ENCODE results near the gene PIM3. TPM values are rescaled to one million over a fixed set of nuclear protein-coding genes. Genes with fewer than 3 reads are reported as not detected.

The PIM3 gene
- total and polyA plus RNA-seq, 2 of the 8 experiments (the other 6 are each of a cell fraction or from before 2014, with no cell fraction given) = 22.6 to 30.0 TPM

DNA sequence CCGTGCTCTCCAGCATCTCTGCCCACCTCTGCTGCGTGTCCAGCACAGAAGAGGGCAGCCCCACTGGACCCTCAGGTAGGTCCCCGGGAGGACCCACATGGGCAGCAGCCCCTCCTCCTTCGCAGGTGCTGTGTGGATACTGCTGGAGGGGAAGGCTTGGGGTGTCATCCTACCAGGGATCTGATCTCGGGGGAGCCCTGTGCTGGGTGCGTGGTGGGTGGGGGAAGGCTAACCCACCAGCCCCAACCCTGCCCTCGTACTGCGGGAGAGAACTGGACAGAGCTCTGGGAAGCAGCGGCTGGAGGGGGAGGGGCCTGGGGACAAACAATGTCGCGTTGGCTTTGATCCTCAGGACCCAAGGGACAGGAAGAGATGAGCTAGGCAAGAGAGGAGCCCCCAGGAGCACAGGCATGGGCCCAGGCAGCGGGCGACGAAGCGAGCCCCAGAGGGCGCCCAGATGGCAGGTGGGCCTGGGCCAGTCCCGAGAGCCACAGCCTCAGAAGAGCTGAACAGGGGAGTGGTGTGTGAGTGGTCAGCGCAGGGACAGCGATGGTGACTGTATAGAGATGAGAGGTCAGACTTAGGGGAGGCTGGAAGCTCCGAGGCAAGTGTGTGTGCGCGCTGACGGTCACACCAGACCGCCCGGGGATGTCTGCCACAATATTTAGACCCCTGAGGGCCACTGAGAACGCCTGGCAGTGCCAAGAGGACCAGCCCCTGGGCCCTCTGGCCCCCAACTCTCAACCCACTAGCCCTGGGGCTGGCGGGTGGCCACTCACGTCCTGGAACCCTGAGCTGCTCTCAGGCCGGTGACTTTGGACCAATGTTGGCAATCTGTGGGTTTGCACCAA, 1.4 kb upstream of the PIM3 start:
- peaks cover 16 to 17% of the 10 kb centered on the region in 2 experiments for H4K20me1 ChIP-seq (replicated peaks in 1 of 2; ENCODE audit: control insufficient read depth in 1 of 2, insufficient read depth in 2 of 2, low read length in 2 of 2)
- H3K4me2 ChIP-seq (ENCODE audit: insufficient read depth in 1 of 2, low read depth in 2 of 2, low read length in 2 of 2) = peak overlapping the region; percentile 42 to 96
- no peak for DNase-seq (ENCODE audit: low read depth in 1 of 2, low spot score in 2 of 2)
- ChIA-PET CTCF (ENCODE audit: partially characterized antibody) (interaction anchor here (0.9 to 1.2 kb wide), 3 partner anchors 13 to 329 kb away, joined by 3 to 5 read pairs (median 4); no protein-coding TSS in a partner anchor), POLR2A (ENCODE audit: partially characterized antibody) (interaction anchor here (1.0 to 2.2 kb wide), 4 partner anchors 8 to 13 kb away, joined by 4 to 9 read pairs (median 6); no protein-coding TSS in a partner anchor)
- no peak overlapping the region for H3K9ac ChIP-seq (replicated peaks in 1 of 4; ENCODE audit: extremely low read depth in 1 of 4, low read depth in 3 of 4, low read length in 3 of 4)
- H3K4ac ChIP-seq (replicated peaks; ENCODE audit: insufficient read length, low read depth, low read length) = peak overlapping the region; percentile 53
- peak overlapping the region; percentile 74 for H4K91ac ChIP-seq (replicated peaks; ENCODE audit: insufficient read length, low read length)
- no peak overlapping the region for H2BK20ac ChIP-seq (ENCODE audit: low read length)
- H2AK5ac ChIP-seq (ENCODE audit: low read depth, low read length) = no peak overlapping the region
- peaks cover 13% of the 10 kb centered on the region; the same call in 1 of the 2 replicates for H3K23me2 ChIP-seq (ENCODE audit: low read depth, low read length)
- no peak overlapping the region for H3K18ac ChIP-seq (ENCODE audit: extremely low read depth, low read length)
- H3K79me1 ChIP-seq (ENCODE audit: low read depth, low read length) = 0 out of 2 replicates have a peak, but pooled peaks cover 2% of the 10 kb centered on the region
- H2BK120ac ChIP-seq (replicated peaks; ENCODE audit: low read depth, low read length) = no peak overlapping the region
- peaks cover 0 to 22% (median 12%) of the 10 kb centered on the region in 4 experiments; a peak in 5 of 7 replicates for H3K4me1 ChIP-seq (replicated peaks in 1 of 4; ENCODE audit: control insufficient read depth in 3 of 4, insufficient read depth in 4 of 4, low read length in 3 of 4)
- TF ChIP-seq POLR2A (IDR thresholded peaks at IDR 0.05; ENCODE audit: control extremely low read depth in 1 of 2, low read depth in 2 of 2, low read length in 2 of 2) (no peak), CHD1 (IDR thresholded peaks at IDR 0.05; ENCODE audit: low read depth, low read length) (no peak), SIX5 (IDR thresholded peaks at IDR 0.05; ENCODE audit: low read depth, low read length) (no peak)
- no peak overlapping the region for H2AFZ ChIP-seq (ENCODE audit: low read length)
- no peak overlapping the region for H4K5ac ChIP-seq (ENCODE audit: insufficient read length, low read depth, low read length)
- peak overlapping the region; percentile 75; the same call in 1 of the 2 replicates for H2BK12ac ChIP-seq (ENCODE audit: low read depth, low read length)
- H3K79me2 ChIP-seq (ENCODE audit: control insufficient read depth in 1 of 2, insufficient read depth in 2 of 2, low read length in 2 of 2) = peaks cover 0 to 18% of the 10 kb centered on the region in 2 experiments; a peak in 1 of 4 replicates
- no peak for FAIRE-seq
- H3K27me3 ChIP-seq (replicated peaks in 1 of 4; ENCODE audit: control insufficient read depth in 3 of 4, extremely low read depth in 1 of 4, insufficient read depth in 3 of 4, low read length in 3 of 4) = peaks cover 0 to 12% (median 6%) of the 10 kb centered on the region in 4 experiments; a peak in 6 of 7 replicates
- H3K27ac ChIP-seq (ENCODE audit: low read depth, low read length) = no peak overlapping the region
- no peak overlapping the region; the same call in 1 of the 2 replicates for H4K8ac ChIP-seq (ENCODE audit: extremely low read depth, insufficient read depth, low read length)
- no peak overlapping the region for H3K56ac ChIP-seq (replicated peaks; ENCODE audit: insufficient read length, low read depth, low read length)
- peaks cover 8 to 17% (median 12%) of the 10 kb centered on the region in 4 experiments; a peak in 6 of 8 replicates for H3K36me3 ChIP-seq (ENCODE audit: control insufficient read depth in 2 of 4, insufficient read depth in 4 of 4, low read length in 3 of 4)
- 0 out of 2 replicates have a peak overlapping the region, but pooled peaks have one; percentile 46 for H2BK15ac ChIP-seq (ENCODE audit: low read length)
- no peak overlapping the region for H2BK5ac ChIP-seq (ENCODE audit: low read depth, low read length)
- no peak overlapping the region for H3K23ac ChIP-seq (ENCODE audit: insufficient read length)
- peak overlapping the region in 1 of 4 experiments; percentile 79; a peak in 4 of 8 replicates for H3K4me3 ChIP-seq (ENCODE audit: extremely low read depth in 1 of 4, insufficient read depth in 2 of 4, low read depth in 3 of 4, low read length in 4 of 4)
- no peak overlapping the region for H3K14ac ChIP-seq (ENCODE audit: insufficient read length)
- WGBS, 2 experiments (ENCODE audit: extremely low coverage in 1 of 2, insufficient coverage in 1 of 2, insufficient read length in 1 of 2, insufficient replicate concordance in 2 of 2, low coverage in 1 of 2, low lambda C conversion rate in 2 of 2, missing lambda C conversion rate in 1 of 2) = 84% methylated on average over 29 of the region's 29 CpGs; no CpG with 5 or more reads in 1 of the 2 experiments
- H3K9me3 ChIP-seq (ENCODE audit: insufficient read depth in 2 of 2, low read depth in 1 of 2, low read length in 1 of 2) = no peaks in the 10 kb centered on the region

Measured in H1 (cell line).